GM12878 (cell line): ENCODE measurements around the gene GSTT4. TPM values are rescaled to one million over a fixed set of nuclear protein-coding genes. Genes with fewer than 3 reads are reported as not detected.
"Not testable (repeated sequence)": the region's sequence is repeated elsewhere in the genome, so short reads cannot be mapped to it uniquely, and the experiment has no call there.

Experiments
- ATAC-seq: fragments of 200-7000 bp; cut with Tn5 transposase; 3 replicates; pipeline ENCODE4 v1.9.1; 2020; ENCODE audit warnings: mild to moderate bottlenecking, moderate library complexity
- BruUV-seq: library from RNA; stranded (reverse); fragments of 400-500 nt; replicated peaks from 2 replicates; lab custom pipeline; 2021; lab: Mats Ljungman, UMichigan
- CTCF ChIA-PET: fragments of 300-600 bp; sonication (Branson Sonifier 250); formaldehyde crosslinking; extraction: SDS; loops from one replicate; lab custom pipeline; 2021; ENCODE audit warnings: inconsistent platforms; lab: Yijun Ruan, JAX
- POLR2A ChIA-PET: fragments of 350-600 bp; formaldehyde crosslinking; extraction: SDS; loops from one replicate; lab custom pipeline; 2021; ENCODE audit warnings: inconsistent platforms; lab: Charles Lee
- RAD21 ChIA-PET: fragments of 300-600 bp; sonication (Branson Sonifier 250); formaldehyde crosslinking; loops from one replicate; lab custom pipeline; 2023; ENCODE audit warnings: antibody characterized with exemption; ENCODE audit not compliant: unreplicated experiment; lab: Charles Lee
- SMC1A ChIA-PET: fragments of 300-600 bp; sonication (Branson Sonifier 250); formaldehyde crosslinking; loops from one replicate; lab custom pipeline; 2023; ENCODE audit not compliant: unreplicated experiment, uncharacterized antibody; lab: Charles Lee
- DNase-seq: peaks from one replicate; pipeline ENCODE4 v3.0.0-alpha.2; 2011; ENCODE audit warnings: low read depth, low spot score
- FAIRE-seq: peaks from 3 replicates; lab custom pipeline; 2011; peaks lifted over from hg19 to GRCh38; lab: Jason Lieb, UNC
- H2AFZ ChIP-seq: 2 replicates; pipeline ENCODE4 v1.6.0; 2011; ENCODE audit warnings: low read depth, low read length, control low read depth; ENCODE audit not compliant: control insufficient read depth
- H3K27ac ChIP-seq: 2 replicates; pipeline ENCODE4 v1.5.1; 2011; ENCODE audit warnings: control low read depth; ENCODE audit not compliant: control insufficient read depth, insufficient read depth
- H3K27me3 ChIP-seq, 2 experiments: replicated peaks in 1 of 2; 2 replicates each; pipeline versions ENCODE4 v1.6.0 to v1.6.1; 2011; ENCODE audit warnings: low read length in 1 of 2; ENCODE audit not compliant: control insufficient read depth in 2 of 2, insufficient read depth in 2 of 2
- H3K36me3 ChIP-seq, 2 experiments: 2 replicates each; pipeline ENCODE4 v1.5.1; 2011; ENCODE audit warnings: low read length in 1 of 2; ENCODE audit not compliant: control insufficient read depth in 2 of 2, insufficient read depth in 2 of 2
- H3K4me1 ChIP-seq: 2 replicates; pipeline ENCODE4 v1.6.1; 2011; ENCODE audit warnings: mild to moderate bottlenecking, low read length, moderate library complexity, mixed read lengths; ENCODE audit not compliant: control insufficient read depth, insufficient read depth
- H3K4me2 ChIP-seq: 2 replicates; pipeline ENCODE4 v1.6.0; 2011; ENCODE audit warnings: control low read depth; ENCODE audit not compliant: control insufficient read depth, insufficient read depth
- H3K4me3 ChIP-seq: fragments of 200-600 bp; sonication (generic); 2 replicates; pipeline ENCODE4 v1.5.1; 2016
- H3K79me2 ChIP-seq: 2 replicates; pipeline ENCODE4 v1.6.0; 2011; ENCODE audit warnings: low read length; ENCODE audit not compliant: control insufficient read depth, insufficient read depth
- H3K9ac ChIP-seq: 2 replicates; pipeline ENCODE4 v1.8.0; 2011; ENCODE audit warnings: low read length, control low read depth, mixed read lengths; ENCODE audit not compliant: control insufficient read depth, insufficient read depth
- H3K9me3 ChIP-seq: replicated peaks from 3 replicates; pipeline ENCODE4 v1.5.1; 2011; ENCODE audit warnings: mild to moderate bottlenecking, low read length; ENCODE audit not compliant: control insufficient read depth, insufficient read depth
- H4K20me1 ChIP-seq: 2 replicates; pipeline ENCODE4 v1.6.0; 2011; ENCODE audit not compliant: control insufficient read depth, insufficient read depth
- KLF5 ChIP-seq: fragments of 450-650 bp; IDR thresholded peaks from 2 replicates; pipeline ENCODE4 v1.6.1; 2014; ENCODE audit warnings: mild to moderate bottlenecking; ENCODE audit not compliant: partially characterized antibody
- RAD21 ChIP-seq: IDR thresholded peaks from 2 replicates; pipeline ENCODE4 v1.6.1; 2011; ENCODE audit warnings: mild to moderate bottlenecking, low read depth, low read length, moderate library complexity; ENCODE audit not compliant: insufficient read depth
- RAD51 ChIP-seq: fragments of 450-650 bp; IDR thresholded peaks from 2 replicates; pipeline ENCODE4 v1.6.1; 2016; ENCODE audit warnings: moderate library complexity, mild to moderate bottlenecking, inconsistent platforms
- RB1 ChIP-seq: fragments of 450-650 bp; formaldehyde crosslinking; IDR thresholded peaks from 2 replicates; pipeline ENCODE4 v1.6.1; 2017; ENCODE audit warnings: mild to moderate bottlenecking, borderline replicate concordance
- RELA ChIP-seq: fragments of 450-650 bp; IDR thresholded peaks from 2 replicates; pipeline ENCODE4 v1.8.0; 2014; ENCODE audit warnings: borderline replicate concordance; ENCODE audit not compliant: partially characterized antibody
- SMC3 ChIP-seq: IDR thresholded peaks from 2 replicates; pipeline ENCODE4 v1.6.1; 2011; ENCODE audit warnings: low read length, improper control_type of control experiment, borderline replicate concordance
- YY1 ChIP-seq: IDR thresholded peaks from 2 replicates; pipeline ENCODE4 v1.6.1; 2011; ENCODE audit warnings: low read depth, mild to moderate bottlenecking, low read length
- WGBS: methylation state at CpG from one replicate; pipeline ENCODE4 v1.1.6; 2016; ENCODE audit warnings: low lambda C conversion rate; ENCODE audit not compliant: insufficient replicate concordance, insufficient coverage; ENCODE audit errors: missing lambda C conversion rate; 5-methylcytosine and 5-hydroxymethylcytosine counted together
- in situ Hi-C: fragments of 300-500 bp; cut with MboI; formaldehyde crosslinking; loops from 9 replicates; pipeline ENCODE4 v1.14.3; 2018; ENCODE audit warnings: mixed read lengths
- intact Hi-C: fragments of 100-400 bp; cut with micrococcal nuclease; formaldehyde crosslinking; loops from one replicate; pipeline ENCODE4 v1.14.2; 2022; ENCODE audit not compliant: unreplicated experiment
- polyA plus RNA-seq, 11 experiments: library from polyadenylated mRNA; depleted of rRNA in 4 of 11; unstranded in 6 of 11; stranded (reverse) in 5 of 11; fragments of >200 nt; fragmentation: Nextera tagmentation in 4 of 11; fragmentation: Illumina TruSeq in 1 of 11; extraction: Ambion mirVana in 4 of 11; extraction: Trizol in 1 of 11; gene quantifications; 1 replicate in 1 of 11; 2 replicates in 10 of 11; pipeline versions ENCODE4 v1.2.1 to v1.2.3, GENCODE V29; 2011 to 2016; ENCODE audit warnings: inconsistent platforms in 2 of 11, missing spikeins in 2 of 11, low read depth in 1 of 11
- total RNA-seq, 4 experiments: library from RNA; depleted of rRNA in 3 of 4; stranded (reverse); fragments of >200 nt in 3 of 4; fragmentation: Illumina TruSeq in 1 of 4; extraction: Trizol in 1 of 4; gene quantifications; 2 replicates each; pipeline versions ENCODE4 v1.2.1 to v1.2.3, GENCODE V29; 2013 to 2021
- TF ChIP-seq, protein P1 (sequence below): IDR thresholded peaks from 2 replicates; pipeline ENCODE4 v1.6.1; 2011; ENCODE audit warnings: low read depth, mild to moderate bottlenecking, low read length, moderate library complexity, borderline replicate concordance; ENCODE audit errors: extremely low read depth
- TF ChIP-seq, protein P2 (sequence below), 3 experiments: IDR thresholded peaks in 2 of 3; conservative IDR thresholded peaks in 1 of 3; 2 replicates each; pipeline ENCODE4 v1.5.1; 2011; ENCODE audit warnings: low read depth in 3 of 3, low read length in 3 of 3, mild to moderate bottlenecking in 3 of 3, control low read depth in 2 of 3, moderate library complexity in 2 of 3, inconsistent platforms in 1 of 3, mixed read lengths in 1 of 3; ENCODE audit not compliant: control insufficient read depth in 2 of 3, insufficient read depth in 1 of 3; ENCODE audit errors: extremely low read depth in 1 of 3
- TF ChIP-seq, protein P3 (sequence below): IDR thresholded peaks from 2 replicates; pipeline ENCODE4 v1.6.1; 2011; ENCODE audit warnings: borderline replicate concordance, low read depth, mild to moderate bottlenecking, moderate library complexity, mixed read lengths, low read length; ENCODE audit not compliant: insufficient read depth; ENCODE audit errors: extremely low read length

The GSTT4 gene
- total and polyA plus RNA-seq, 10 of the 15 experiments (the other 5 are each of a cell fraction or from before 2014, with no cell fraction given) = not detected

DNA sequence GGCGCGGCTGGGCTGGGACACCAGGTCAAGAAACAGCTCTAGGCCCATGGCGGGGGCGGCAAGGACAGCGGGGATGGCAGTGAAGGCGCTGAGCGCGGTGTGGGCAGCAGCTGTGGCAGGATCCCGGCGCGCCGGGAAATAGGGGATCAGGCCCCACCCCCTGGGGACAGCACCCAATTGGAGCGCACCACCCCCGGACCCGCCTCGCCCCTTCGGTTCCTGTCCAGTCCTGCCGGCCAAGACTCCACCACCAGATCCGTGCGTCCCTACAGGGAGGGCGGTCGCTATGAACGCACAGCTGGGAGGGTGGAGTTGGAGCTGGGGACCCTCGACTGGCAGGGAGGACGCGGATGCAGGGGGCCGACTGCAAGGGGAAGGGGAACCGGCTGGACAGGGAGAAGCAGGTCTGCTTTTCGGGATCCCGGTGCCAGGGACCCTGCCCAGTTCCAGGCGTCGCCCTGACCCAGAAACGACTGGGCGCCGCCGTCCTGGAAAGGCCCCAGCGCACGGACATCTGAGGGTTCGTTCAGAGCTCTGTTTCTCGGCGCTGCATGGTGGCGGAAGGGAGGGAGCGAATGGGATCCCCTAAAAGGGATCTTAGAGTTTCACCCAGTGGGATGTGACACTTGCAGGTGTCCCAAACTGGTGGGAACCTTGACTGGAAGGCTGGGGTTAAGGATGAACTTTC is 44.0 kb downstream of the GSTT4 start, which contains the start of gene GSTT2B:
GSTT2B (minus strand) TSS at position 112 of the 688 bp plus-strand sequence; CDS start at position 48, 64 bp downstream.
- CTCF ChIA-PET = not testable (repeated sequence)

DNA sequence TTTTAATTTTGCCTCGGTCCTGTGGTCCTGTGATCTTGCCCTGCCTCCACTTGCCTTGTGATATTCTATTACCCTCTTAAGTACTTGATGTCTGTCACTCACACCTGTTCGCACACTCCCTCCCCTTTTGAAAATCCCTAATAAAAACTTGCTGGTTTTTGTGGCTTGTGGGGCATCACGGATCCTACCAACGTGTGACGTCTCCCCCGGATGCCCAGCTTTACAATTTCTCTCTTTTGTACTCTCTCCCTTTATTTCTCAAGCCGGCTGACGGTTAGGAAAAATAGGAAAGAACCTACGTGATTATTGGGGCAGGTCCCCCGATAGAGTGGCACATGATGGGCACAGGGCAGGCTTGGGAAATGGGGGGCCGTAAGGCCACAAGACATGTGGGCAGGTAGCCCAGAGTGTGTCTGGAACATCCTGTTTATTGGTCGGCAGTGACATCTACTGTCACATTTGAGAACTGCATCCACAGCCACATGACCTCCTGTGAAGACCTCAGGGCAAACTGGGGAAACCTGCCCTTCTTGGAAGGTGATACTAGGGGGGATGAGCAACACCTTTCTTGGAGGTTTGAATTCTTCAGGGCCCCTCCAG is 48.9 kb downstream of the GSTT4 start:
- H3K9ac ChIP-seq, H3K27ac ChIP-seq, POLR2A ChIA-PET, BruUV-seq, H4K20me1 ChIP-seq, H3K36me3 ChIP-seq, H3K4me1 ChIP-seq, H3K9me3 ChIP-seq, H3K79me2 ChIP-seq, SMC1A ChIA-PET, H3K27me3 ChIP-seq, H3K4me2 ChIP-seq, in situ Hi-C loops, H3K4me3 ChIP-seq: not testable (repeated sequence)
- ATAC-seq (peak; percentile 95), DNase-seq (peak; percentile 30), FAIRE-seq (peak; percentile 89)
- peak overlapping the region; percentile 67 for H2AFZ ChIP-seq
- 33% methylated on average over 12 of the region's 12 CpGs for WGBS
- intact Hi-C loops = loop anchor here (10.0 kb wide), 2 partner anchors 218 to 288 kb away; partner anchors contain the start of gene GGT5
- ChIA-PET RAD21 (interaction anchor here (0.6 kb wide), 1 partner anchor 223 kb away, joined by 3 read pairs; no protein-coding TSS in a partner anchor), CTCF (interaction anchor here (0.6 to 1.0 kb wide), 3 partner anchors 74 to 219 kb away, joined by 3 to 5 read pairs (median 3); no protein-coding TSS in a partner anchor)
- TF ChIP-seq RAD51 (peak; percentile 46; the same call in 1 of the 2 replicates), YY1 (peak; percentile 24; the same call in 1 of the 2 replicates), RB1 (0 out of 2 replicates have a peak, but pooled peaks have one; percentile 32), SMC3 (peak; percentile 69), RAD21 (peak; percentile 81), KLF5 (peak; percentile 36), RELA (peak; percentile 38)
- TF ChIP-seq, protein P1, sequence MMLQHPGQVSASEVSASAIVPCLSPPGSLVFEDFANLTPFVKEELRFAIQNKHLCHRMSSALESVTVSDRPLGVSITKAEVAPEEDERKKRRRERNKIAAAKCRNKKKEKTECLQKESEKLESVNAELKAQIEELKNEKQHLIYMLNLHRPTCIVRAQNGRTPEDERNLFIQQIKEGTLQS = 0 out of 2 replicates have a peak, but pooled peaks have one; percentile 15
- TF ChIP-seq, protein P2, sequence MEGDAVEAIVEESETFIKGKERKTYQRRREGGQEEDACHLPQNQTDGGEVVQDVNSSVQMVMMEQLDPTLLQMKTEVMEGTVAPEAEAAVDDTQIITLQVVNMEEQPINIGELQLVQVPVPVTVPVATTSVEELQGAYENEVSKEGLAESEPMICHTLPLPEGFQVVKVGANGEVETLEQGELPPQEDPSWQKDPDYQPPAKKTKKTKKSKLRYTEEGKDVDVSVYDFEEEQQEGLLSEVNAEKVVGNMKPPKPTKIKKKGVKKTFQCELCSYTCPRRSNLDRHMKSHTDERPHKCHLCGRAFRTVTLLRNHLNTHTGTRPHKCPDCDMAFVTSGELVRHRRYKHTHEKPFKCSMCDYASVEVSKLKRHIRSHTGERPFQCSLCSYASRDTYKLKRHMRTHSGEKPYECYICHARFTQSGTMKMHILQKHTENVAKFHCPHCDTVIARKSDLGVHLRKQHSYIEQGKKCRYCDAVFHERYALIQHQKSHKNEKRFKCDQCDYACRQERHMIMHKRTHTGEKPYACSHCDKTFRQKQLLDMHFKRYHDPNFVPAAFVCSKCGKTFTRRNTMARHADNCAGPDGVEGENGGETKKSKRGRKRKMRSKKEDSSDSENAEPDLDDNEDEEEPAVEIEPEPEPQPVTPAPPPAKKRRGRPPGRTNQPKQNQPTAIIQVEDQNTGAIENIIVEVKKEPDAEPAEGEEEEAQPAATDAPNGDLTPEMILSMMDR (IDR thresholded peaks at IDR 0.05 in 2 of 3, conservative IDR thresholded peaks at IDR 0.05 in 1 of 3; ENCODE audit: control insufficient read depth in 2 of 3, extremely low read depth in 1 of 3, insufficient read depth in 1 of 3, low read depth in 3 of 3, low read length in 3 of 3) = peak; percentile 74 to 79 (median 77)
- TF ChIP-seq, protein P3, sequence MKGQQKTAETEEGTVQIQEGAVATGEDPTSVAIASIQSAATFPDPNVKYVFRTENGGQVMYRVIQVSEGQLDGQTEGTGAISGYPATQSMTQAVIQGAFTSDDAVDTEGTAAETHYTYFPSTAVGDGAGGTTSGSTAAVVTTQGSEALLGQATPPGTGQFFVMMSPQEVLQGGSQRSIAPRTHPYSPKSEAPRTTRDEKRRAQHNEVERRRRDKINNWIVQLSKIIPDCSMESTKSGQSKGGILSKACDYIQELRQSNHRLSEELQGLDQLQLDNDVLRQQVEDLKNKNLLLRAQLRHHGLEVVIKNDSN = peak; percentile 29

More for the DNA sequence above, 44.0 kb downstream of the GSTT4 start, which contains the start of gene GSTT2B:
- H4K20me1 ChIP-seq, H2AFZ ChIP-seq, H3K27ac ChIP-seq, H3K27me3 ChIP-seq, POLR2A ChIA-PET, H3K79me2 ChIP-seq, RAD21 ChIA-PET, H3K9ac ChIP-seq, in situ Hi-C loops, H3K36me3 ChIP-seq, DNase-seq, H3K9me3 ChIP-seq, BruUV-seq, H3K4me3 ChIP-seq, intact Hi-C loops, H3K4me2 ChIP-seq, FAIRE-seq, H3K4me1 ChIP-seq, SMC1A ChIA-PET: not testable (repeated sequence)
- WGBS = no CpG with 5 or more reads among the region's 43 CpGs
- ATAC-seq = peak; percentile 57
